ENCODE measurements around the gene CCK. TPM values are rescaled to one million over a fixed set of nuclear protein-coding genes. Genes with fewer than 3 reads are reported as not detected.
A peak's percentile ranks its signal among the peaks of the same experiment; 100 is the strongest.

The CCK gene
- total RNA-seq, 3 donors from 2014 or later (not counting 1 experiment from before 2014, with no cell fraction given), result 0.54 TPM; not detected in 2

DNA sequence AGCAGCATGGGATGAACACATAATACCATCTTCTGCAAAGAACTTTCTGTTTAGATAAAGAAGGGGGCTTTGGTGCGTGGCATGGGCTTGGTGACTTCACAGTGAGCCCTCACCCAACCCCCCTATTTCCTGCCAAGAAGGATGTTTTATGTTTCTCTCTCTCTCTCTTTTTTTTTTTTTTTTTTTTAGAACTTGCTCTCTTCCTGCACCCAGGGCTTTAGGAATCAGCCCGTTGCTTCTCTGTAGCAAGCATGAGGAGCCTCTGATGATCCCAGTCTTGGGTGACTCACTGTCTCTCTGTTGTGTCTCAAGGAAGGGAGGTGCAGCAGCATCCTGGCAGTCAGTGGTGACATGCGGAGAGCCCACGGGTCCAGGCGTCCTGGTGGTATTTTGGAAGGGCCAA lies 49.1 kb downstream of the CCK start:
- peak overlapping the region; percentile 33 for H3K4me3 Mint-ChIP-seq
- Histone ChIP-seq H3K36me3 (ENCODE audit: control insufficient read depth, insufficient read depth, low read length) (peaks cover 6% of the 10 kb centered on the region), H3K27ac (ENCODE audit: low read length) (no peak overlapping the region), H3K4me3 (ENCODE audit: low read length) (no peak overlapping the region), H3K27me3 (ENCODE audit: control insufficient read depth, insufficient read depth, low read length) (no peaks in the 10 kb centered on the region), H3K9me3 (ENCODE audit: control insufficient read depth, insufficient read depth, low read length) (no peaks in the 10 kb centered on the region), H3K4me1 (ENCODE audit: control insufficient read depth, insufficient read depth, low read length) (peaks cover 28% of the 10 kb centered on the region)
- peaks cover 3% of the 10 kb centered on the region for H3K36me3 Mint-ChIP-seq
- no peak for TF ChIP-seq CTCF (IDR thresholded peaks at IDR 0.05)
- peaks cover 49 to 50% of the 10 kb centered on the region in 2 donors for H3K4me1 Mint-ChIP-seq
- ATAC-seq (peak in 2 of 3 donors; percentile 42 to 58), DNase-seq (peak in 1 of 2 donors; percentile 67)
- H3K9me3 Mint-ChIP-seq, result no peaks in the 10 kb centered on the region
- H3K27ac Mint-ChIP-seq, result peak overlapping the region; percentile 29 to 65
- no peaks in the 10 kb centered on the region for H3K27me3 Mint-ChIP-seq (ENCODE audit: low read depth in 2 of 2)
- intact Hi-C loops (cut with micrococcal nuclease), result no loop called here
- 62% methylated on average over 4 of the region's 5 CpGs for WGBS (ENCODE audit: insufficient coverage)

DNA sequence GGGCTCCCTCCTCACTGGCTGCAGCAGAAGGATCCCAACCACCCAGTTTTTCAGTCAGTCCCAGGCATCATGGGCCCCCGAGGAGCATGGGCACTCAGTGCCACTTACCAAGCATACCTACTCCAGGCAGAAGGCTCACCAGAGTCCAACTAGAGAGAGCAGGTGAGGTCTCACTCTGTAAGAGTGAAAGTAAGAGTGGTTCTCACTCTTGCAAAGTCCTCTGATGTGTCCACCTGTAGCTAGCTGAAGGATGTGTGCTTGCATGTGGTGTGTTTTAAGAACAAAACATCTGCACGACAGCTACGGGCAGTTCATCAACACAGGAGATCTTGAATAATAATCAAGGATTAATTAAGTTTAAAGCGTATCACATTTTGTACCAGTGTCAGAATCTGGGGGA lies 49.7 kb downstream of the CCK start:
- H3K36me3 Mint-ChIP-seq, result peaks cover 9% of the 10 kb centered on the region
- Histone ChIP-seq H3K36me3 (ENCODE audit: control insufficient read depth, insufficient read depth, low read length) (peaks cover 11% of the 10 kb centered on the region), H3K4me1 (ENCODE audit: control insufficient read depth, insufficient read depth, low read length) (peaks cover 28% of the 10 kb centered on the region), H3K27ac (ENCODE audit: low read length) (no peak overlapping the region), H3K4me3 (ENCODE audit: low read length) (no peak overlapping the region), H3K27me3 (ENCODE audit: control insufficient read depth, insufficient read depth, low read length) (no peaks in the 10 kb centered on the region), H3K9me3 (ENCODE audit: control insufficient read depth, insufficient read depth, low read length) (no peaks in the 10 kb centered on the region)
- H3K4me3 Mint-ChIP-seq, result peak overlapping the region; percentile 40
- WGBS (ENCODE audit: insufficient coverage), result 52% methylated on average over 3 of the region's 4 CpGs
- ATAC-seq, result no peak
- peak overlapping the region; percentile 29 to 65 for H3K27ac Mint-ChIP-seq
- no peak for TF ChIP-seq CTCF (IDR thresholded peaks at IDR 0.05)
- no peaks in the 10 kb centered on the region for H3K27me3 Mint-ChIP-seq (ENCODE audit: low read depth in 2 of 2)
- peaks cover 49 to 50% of the 10 kb centered on the region in 2 donors for H3K4me1 Mint-ChIP-seq
- intact Hi-C loops (cut with micrococcal nuclease), result no loop called here
- peak in 1 of 2 donors; percentile 32 for DNase-seq
- H3K9me3 Mint-ChIP-seq, result no peaks in the 10 kb centered on the region

GRCh38 chr3:42214565-42215283 lies 51.3 kb downstream of the CCK start:
- H3K4me3 ChIP-seq (ENCODE audit: low read length), result no peak overlapping the region
- H3K27ac ChIP-seq (ENCODE audit: low read length), result peak overlapping the region; percentile 1
- no peak for TF ChIP-seq CTCF (IDR thresholded peaks at IDR 0.05)
- DNase-seq, result peak in 1 of 2 donors; percentile 8
- peaks cover 16% of the 10 kb centered on the region for H3K36me3 ChIP-seq (ENCODE audit: control insufficient read depth, insufficient read depth, low read length)
- Mint-ChIP-seq H3K27ac (peak overlapping the region; percentile 35 to 53), H3K4me3 (peak overlapping the region; percentile 35), H3K9me3 (no peaks in the 10 kb centered on the region), H3K27me3 (ENCODE audit: low read depth in 2 of 2) (no peaks in the 10 kb centered on the region), H3K36me3 (peaks cover 11% of the 10 kb centered on the region), H3K4me1 (peaks cover 49 to 50% of the 10 kb centered on the region in 2 donors)
- H3K4me1 ChIP-seq (ENCODE audit: control insufficient read depth, insufficient read depth, low read length), result peaks cover 28% of the 10 kb centered on the region
- intact Hi-C loops (cut with micrococcal nuclease), result no loop called here
- no peaks in the 10 kb centered on the region for H3K27me3 ChIP-seq (ENCODE audit: control insufficient read depth, insufficient read depth, low read length)
- no peak for ATAC-seq
- H3K9me3 ChIP-seq (ENCODE audit: control insufficient read depth, insufficient read depth, low read length), result no peaks in the 10 kb centered on the region
- WGBS (ENCODE audit: insufficient coverage), result 33% methylated on average over 6 of the region's 8 CpGs

All from natural killer cell (primary cell).